ENCODE measurements around the gene MEGF8. TPM values are rescaled to one million over a fixed set of nuclear protein-coding genes. Genes with fewer than 3 reads are reported as not detected.

MEGF8 gene
- total RNA-seq, 1 donor from 2014 or later, result 72.8 TPM

DNA sequence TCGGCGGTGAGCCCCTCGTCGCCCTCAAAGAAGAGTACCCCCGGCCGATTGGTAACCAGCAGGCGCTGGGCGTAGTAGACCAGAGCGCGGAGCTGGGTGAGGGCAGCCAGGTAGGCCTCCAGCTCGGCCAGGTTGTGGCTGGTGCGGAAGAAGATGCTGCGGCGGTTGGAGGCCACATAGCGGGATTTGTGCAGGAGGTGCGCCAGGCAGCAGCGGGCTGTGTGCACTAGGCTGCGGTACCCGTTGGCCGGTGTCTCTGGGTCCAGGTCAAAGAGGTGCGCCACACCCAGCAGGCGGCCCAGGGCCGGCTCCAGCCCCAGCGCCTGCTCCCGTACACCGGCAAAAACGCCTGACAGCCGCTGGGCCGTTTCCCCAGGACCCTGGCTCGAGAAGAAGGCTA is 84.9 kb downstream of the MEGF8 start:
- H3K4me3 Mint-ChIP-seq (ENCODE audit: unreplicated experiment), result no peak overlapping the region
- no peaks in the 10 kb centered on the region for H3K36me3 Mint-ChIP-seq (ENCODE audit: unreplicated experiment)
- no peak overlapping the region for H3K27ac Mint-ChIP-seq (ENCODE audit: unreplicated experiment)
- peaks cover 12% of the 10 kb centered on the region for H3K4me1 Mint-ChIP-seq (ENCODE audit: low read depth, unreplicated experiment)
- peaks cover 13% of the 10 kb centered on the region for H3K27me3 Mint-ChIP-seq (ENCODE audit: unreplicated experiment)
- no peak for DNase-seq
- no peak for TF ChIP-seq CTCF (IDR thresholded peaks at IDR 0.05; ENCODE audit: partially characterized antibody, unreplicated experiment)
- peaks cover 6% of the 10 kb centered on the region for H3K9me3 Mint-ChIP-seq (ENCODE audit: unreplicated experiment)

DNA sequence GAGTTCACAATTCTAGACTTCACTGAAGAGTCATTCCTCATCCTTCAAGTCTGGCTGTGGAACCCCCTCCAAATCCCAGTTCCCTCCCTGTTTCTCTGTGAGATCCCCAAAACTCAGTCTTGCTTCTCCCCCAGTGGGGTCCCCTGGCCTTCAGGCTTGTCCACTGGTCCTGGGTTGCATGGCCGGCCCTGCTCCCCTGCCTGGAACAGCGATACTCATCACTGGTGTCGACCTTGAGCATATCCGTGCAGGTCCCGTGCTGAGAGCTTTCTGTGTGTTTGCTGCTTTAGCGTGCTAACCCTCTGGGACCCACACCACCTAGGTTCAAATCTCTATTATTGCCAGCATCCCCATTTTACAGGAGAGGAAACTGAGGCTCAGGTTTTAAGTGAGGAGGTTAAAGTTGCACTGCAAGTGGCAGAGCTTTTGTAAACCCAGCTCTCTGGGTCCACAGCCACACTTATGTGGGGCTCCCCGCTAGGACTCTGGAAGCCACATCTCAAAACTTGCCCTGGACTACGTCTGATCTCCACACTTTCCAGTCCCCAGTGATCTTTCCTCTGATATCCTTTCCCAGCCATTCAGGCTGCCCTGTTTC is 86.2 kb downstream of the MEGF8 start:
- H3K4me3 Mint-ChIP-seq (ENCODE audit: unreplicated experiment), result peak overlapping the region; percentile 1
- DNase-seq, result no peak
- no peaks in the 10 kb centered on the region for H3K36me3 Mint-ChIP-seq (ENCODE audit: unreplicated experiment)
- no peak for TF ChIP-seq CTCF (IDR thresholded peaks at IDR 0.05; ENCODE audit: partially characterized antibody, unreplicated experiment)
- H3K27me3 Mint-ChIP-seq (ENCODE audit: unreplicated experiment), result peaks cover 13% of the 10 kb centered on the region
- no peak overlapping the region for H3K27ac Mint-ChIP-seq (ENCODE audit: unreplicated experiment)
- peaks cover 12% of the 10 kb centered on the region for H3K4me1 Mint-ChIP-seq (ENCODE audit: low read depth, unreplicated experiment)
- peaks cover 3% of the 10 kb centered on the region for H3K9me3 Mint-ChIP-seq (ENCODE audit: unreplicated experiment)

- DNase-seq, result peak; percentile 61
- peak overlapping the region; percentile 1 for H3K4me3 Mint-ChIP-seq (ENCODE audit: unreplicated experiment)
- H3K27ac Mint-ChIP-seq (ENCODE audit: unreplicated experiment), result no peak overlapping the region
Measured at GRCh38 chr19:42412227-42412626, 86.8 kb downstream of the MEGF8 start.

GRCh38 chr19:42412661-42413076 is 87.2 kb downstream of the MEGF8 start:
- H3K27me3 Mint-ChIP-seq (ENCODE audit: unreplicated experiment), result peaks cover 9% of the 10 kb centered on the region
- H3K4me1 Mint-ChIP-seq (ENCODE audit: low read depth, unreplicated experiment), result peaks cover 12% of the 10 kb centered on the region

More at GRCh38 chr19:42412227-42412626, 86.8 kb downstream of the MEGF8 start:
- Mint-ChIP-seq H3K36me3 (ENCODE audit: unreplicated experiment) (no peaks in the 10 kb centered on the region), H3K4me1 (ENCODE audit: low read depth, unreplicated experiment) (peaks cover 12% of the 10 kb centered on the region), H3K9me3 (ENCODE audit: unreplicated experiment) (peaks cover 3% of the 10 kb centered on the region), H3K27me3 (ENCODE audit: unreplicated experiment) (peaks cover 9% of the 10 kb centered on the region)
- no peak for TF ChIP-seq CTCF (IDR thresholded peaks at IDR 0.05; ENCODE audit: partially characterized antibody, unreplicated experiment)

More at GRCh38 chr19:42412661-42413076, 87.2 kb downstream of the MEGF8 start:
- Mint-ChIP-seq H3K4me3 (ENCODE audit: unreplicated experiment) (no peak overlapping the region), H3K9me3 (ENCODE audit: unreplicated experiment) (peaks cover 3% of the 10 kb centered on the region), H3K36me3 (ENCODE audit: unreplicated experiment) (no peaks in the 10 kb centered on the region), H3K27ac (ENCODE audit: unreplicated experiment) (no peak overlapping the region)
- no peak for TF ChIP-seq CTCF (IDR thresholded peaks at IDR 0.05; ENCODE audit: partially characterized antibody, unreplicated experiment)
- DNase-seq, result no peak
